Panc1 (cell line): ENCODE data around the gene TCN1. TPM values are rescaled to one million over a fixed set of nuclear protein-coding genes. Genes with fewer than 3 reads are reported as not detected.

Experiments used
- ATAC-seq: fragments of 200-7000 bp; cut with Tn5 transposase; 2 replicates; pipeline ENCODE4 v1.9.1; 2020; ENCODE audit warnings: mild to moderate bottlenecking, moderate library complexity
- BruUV-seq: library from RNA; stranded (reverse); fragments of 400-500 nt; replicated peaks from 2 replicates; lab custom pipeline; 2021; lab: Mats Ljungman, UMichigan
- CTCF ChIA-PET: fragments of 300-600 bp; sonication (Branson Sonifier 250); formaldehyde crosslinking; loops from one replicate; lab custom pipeline; 2022; ENCODE audit warnings: antibody characterized with exemption; lab: Charles Lee
- POLR2A ChIA-PET: fragments of 300-600 bp; sonication (Branson Sonifier 250); formaldehyde crosslinking; loops from one replicate; lab custom pipeline; 2022; ENCODE audit warnings: antibody characterized with exemption; lab: Charles Lee
- DNase-seq: peaks from one replicate; pipeline ENCODE4 v3.0.0-alpha.2; 2010; ENCODE audit warnings: low read depth, low spot score
- H3K27ac ChIP-seq: 2 replicates; pipeline ENCODE4 v1.5.1; 2011; ENCODE audit warnings: mild to moderate bottlenecking, low read length, inconsistent platforms
- H3K27me3 ChIP-seq: fragments of 200-500 bp; sonication (Bioruptor generic); 2 replicates; pipeline ENCODE4 v1.6.0; 2014; ENCODE audit warnings: low read length, inconsistent platforms; ENCODE audit not compliant: control insufficient read depth, insufficient read depth
- H3K36me3 ChIP-seq: fragments of 200-500 bp; sonication (Bioruptor generic); 2 replicates; pipeline ENCODE4 v1.5.1; 2014; ENCODE audit warnings: inconsistent platforms, mild to moderate bottlenecking, low read length, moderate library complexity; ENCODE audit not compliant: control insufficient read depth, insufficient read depth
- H3K4me1 ChIP-seq: 2 replicates; pipeline ENCODE4 v1.5.1; 2011; ENCODE audit warnings: inconsistent platforms, mild to moderate bottlenecking, low read length, moderate library complexity; ENCODE audit not compliant: control insufficient read depth, insufficient read depth
- H3K4me3 ChIP-seq, 2 experiments: 2 replicates each; pipeline ENCODE4 v1.5.1; 2011 to 2012; ENCODE audit warnings: low read depth in 2 of 2, low read length in 2 of 2, mild to moderate bottlenecking in 2 of 2, inconsistent platforms in 1 of 2, moderate library complexity in 1 of 2
- H3K9me3 ChIP-seq: fragments of 200-500 bp; sonication (Bioruptor generic); 2 replicates; pipeline ENCODE4 v1.5.1; 2014; ENCODE audit warnings: low read depth, mild to moderate bottlenecking, inconsistent platforms, low read length, moderate library complexity; ENCODE audit not compliant: control insufficient read depth, insufficient read depth
- POLR2AphosphoS5 ChIP-seq: IDR thresholded peaks from 2 replicates; pipeline ENCODE4 v1.6.1; 2012; ENCODE audit warnings: mild to moderate bottlenecking, low read depth, low read length, moderate library complexity
- REST ChIP-seq, 2 experiments: IDR thresholded peaks; 2 replicates each; pipeline ENCODE4 v1.6.1; 2011 to 2012; ENCODE audit warnings: low read depth in 2 of 2, control low read depth in 1 of 2, low read length in 1 of 2, mild to moderate bottlenecking in 1 of 2, moderate library complexity in 1 of 2; ENCODE audit not compliant: insufficient read depth in 1 of 2
- SIN3A ChIP-seq: IDR thresholded peaks from 2 replicates; pipeline ENCODE4 v1.6.1; 2012; ENCODE audit warnings: low read depth, mild to moderate bottlenecking, low read length, moderate library complexity, borderline replicate concordance; ENCODE audit not compliant: insufficient read depth
- TCF7L2 ChIP-seq: IDR thresholded peaks from 2 replicates; pipeline ENCODE4 v1.6.1; 2011; ENCODE audit warnings: mild to moderate bottlenecking, low read depth, low read length, inconsistent platforms
- in situ Hi-C: cut with HindIII; loops from 2 replicates; pipeline ENCODE4 v1.10.0; 2016; ENCODE audit warnings: low sequenced_read_pairs, low pct_unique_long_range_greater_than_20kb
- intact Hi-C: fragments of 100-400 bp; cut with micrococcal nuclease; formaldehyde crosslinking; loops from one replicate; pipeline ENCODE4 v1.10.0; 2022; ENCODE audit not compliant: unreplicated experiment
- total RNA-seq: library from RNA; stranded (reverse); gene quantifications from one replicate; pipeline ENCODE4 v1.2.1, GENCODE V29; 2021; ENCODE audit not compliant: unreplicated experiment
- TF ChIP-seq, protein P1 (sequence below): fragments of 450-650 bp; IDR thresholded peaks from 2 replicates; pipeline ENCODE4 v1.5.1; 2017; ENCODE audit warnings: mild to moderate bottlenecking

Gene TCN1
- total RNA-seq, 1 experiment from 2014 or later, result not detected

GRCh38 chr11:59846556-59846955 is 19.7 kb downstream of the TCN1 start:
- Histone ChIP-seq H3K4me3 (no peak overlapping the region), H3K27me3 (no peaks in the 10 kb centered on the region), H3K36me3 (no peaks in the 10 kb centered on the region), H3K27ac (no peak overlapping the region), H3K9me3 (no peaks in the 10 kb centered on the region), H3K4me1 (no peaks in the 10 kb centered on the region)
- TF ChIP-seq SIN3A (no peak), TCF7L2 (no peak), REST (IDR thresholded peaks at IDR 0.05; ENCODE audit: insufficient read depth in 1 of 2, low read depth in 2 of 2, low read length in 1 of 2) (no peak), POLR2AphosphoS5 (no peak)
- TF ChIP-seq, protein P1, sequence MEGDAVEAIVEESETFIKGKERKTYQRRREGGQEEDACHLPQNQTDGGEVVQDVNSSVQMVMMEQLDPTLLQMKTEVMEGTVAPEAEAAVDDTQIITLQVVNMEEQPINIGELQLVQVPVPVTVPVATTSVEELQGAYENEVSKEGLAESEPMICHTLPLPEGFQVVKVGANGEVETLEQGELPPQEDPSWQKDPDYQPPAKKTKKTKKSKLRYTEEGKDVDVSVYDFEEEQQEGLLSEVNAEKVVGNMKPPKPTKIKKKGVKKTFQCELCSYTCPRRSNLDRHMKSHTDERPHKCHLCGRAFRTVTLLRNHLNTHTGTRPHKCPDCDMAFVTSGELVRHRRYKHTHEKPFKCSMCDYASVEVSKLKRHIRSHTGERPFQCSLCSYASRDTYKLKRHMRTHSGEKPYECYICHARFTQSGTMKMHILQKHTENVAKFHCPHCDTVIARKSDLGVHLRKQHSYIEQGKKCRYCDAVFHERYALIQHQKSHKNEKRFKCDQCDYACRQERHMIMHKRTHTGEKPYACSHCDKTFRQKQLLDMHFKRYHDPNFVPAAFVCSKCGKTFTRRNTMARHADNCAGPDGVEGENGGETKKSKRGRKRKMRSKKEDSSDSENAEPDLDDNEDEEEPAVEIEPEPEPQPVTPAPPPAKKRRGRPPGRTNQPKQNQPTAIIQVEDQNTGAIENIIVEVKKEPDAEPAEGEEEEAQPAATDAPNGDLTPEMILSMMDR, result no peak
- ChIA-PET CTCF (no interaction called here), POLR2A (no interaction called here)
- intact Hi-C loops (no loop called here), in situ Hi-C loops (no loop called here)
- ATAC-seq (no peak), DNase-seq (no peak)
- BruUV-seq, result no TSS peak

GRCh38 chr11:59845399-59845798 is 20.9 kb downstream of the TCN1 start, which contains the start of gene CBLIF:
CBLIF (minus strand) TSS chr11:59845499; CDS start chr11:59845453, 46 bp downstream.
- H3K9me3 ChIP-seq, result no peaks in the 10 kb centered on the region
- H3K27ac ChIP-seq, result no peak within 1 kb of the TSS
- no peaks in the 10 kb centered on the region for H3K4me1 ChIP-seq
- no peaks in the 10 kb centered on the region for H3K36me3 ChIP-seq
- H3K4me3 ChIP-seq, result no peak within 1 kb of the TSS
- intact Hi-C loops, result no loop called here
- in situ Hi-C loops, result no loop called here
- POLR2A ChIA-PET, result no interaction called here
- DNase-seq (no peak), ATAC-seq (no peak)
- H3K27me3 ChIP-seq, result no peaks in the 10 kb centered on the region
- no TSS peak for BruUV-seq
- no peak for TF ChIP-seq POLR2AphosphoS5
- TF ChIP-seq REST (IDR thresholded peaks at IDR 0.05; ENCODE audit: insufficient read depth in 1 of 2, low read depth in 2 of 2, low read length in 1 of 2), result no peak
- TF ChIP-seq, protein P1, result no peak
- TF ChIP-seq TCF7L2, result no peak
- no peak for TF ChIP-seq SIN3A
- CTCF ChIA-PET, result no interaction called here
